ENCODE data around the gene USH2A.

DNA sequence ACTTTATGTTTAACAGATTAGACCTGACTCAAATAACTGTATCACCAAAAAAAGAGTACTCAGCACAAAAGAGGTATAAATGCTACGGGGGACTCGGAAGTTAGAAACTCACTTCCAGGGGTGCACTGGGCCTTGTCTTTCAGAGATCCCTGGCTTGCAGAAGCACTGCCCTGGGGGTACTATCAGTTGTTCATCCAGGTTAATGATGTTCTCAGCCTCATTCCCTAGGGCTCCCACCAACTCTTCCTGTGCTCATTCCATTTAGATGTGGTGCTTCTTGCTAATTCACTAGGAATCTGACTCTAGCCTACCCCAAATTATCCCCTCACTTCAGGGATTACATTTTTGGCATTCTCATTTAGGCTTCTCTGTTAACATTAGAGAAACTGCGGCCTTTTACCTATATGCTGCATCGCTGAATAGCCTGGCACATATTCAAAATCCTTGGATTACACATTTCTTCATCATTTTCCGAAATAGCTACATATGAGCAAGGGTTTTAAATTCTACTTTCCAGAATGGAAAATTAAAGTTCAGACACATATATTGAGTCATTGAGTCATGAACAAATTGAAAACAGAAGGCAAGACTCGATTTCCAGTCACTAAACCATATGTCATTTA lies 517.6 kb downstream of the USH2A start:
- TF ChIP-seq CTCF (IDR thresholded peaks at IDR 0.05) (no peak), POLR2AphosphoS5 (IDR thresholded peaks at IDR 0.05) (no peak)

Measured in breast epithelium (tissue), 3 donors.